HEK293 (cell line): ENCODE results near the gene KLK4.
A peak's percentile ranks its signal among the peaks of the same experiment; 100 is the strongest.

Source experiments
- CTCF ChIA-PET: fragments of 350-600 bp; formaldehyde crosslinking; extraction: SDS; loops from one replicate; lab custom pipeline; 2021; ENCODE audit warnings: antibody characterized with exemption; lab: Yijun Ruan, JAX
- POLR2A ChIA-PET: fragments of 300-600 bp; formaldehyde crosslinking; extraction: SDS; loops from one replicate; lab custom pipeline; 2020; ENCODE audit warnings: antibody characterized with exemption, inconsistent platforms; lab: Yijun Ruan, JAX
- H3K27ac ChIP-seq: fragments of 200-500 bp; sonication (Bioruptor generic); 2 replicates; pipeline ENCODE4 v1.5.1; 2014; ENCODE audit warnings: low read depth, low read length, control low read depth, inconsistent platforms; ENCODE audit errors: extremely low read depth
- H3K36me3 ChIP-seq, 2 experiments: fragments of 200-500 bp in 1 of 2; sonication (Bioruptor generic) in 1 of 2; 1 replicate in 1 of 2; 2 replicates in 1 of 2; pipeline ENCODE4 v1.5.1; 2014 to 2017; ENCODE audit warnings: inconsistent platforms in 2 of 2, low read length in 2 of 2; ENCODE audit not compliant: control insufficient read depth in 2 of 2, insufficient read depth in 1 of 2
- H3K4me1 ChIP-seq: fragments of 200-500 bp; sonication (Bioruptor generic); 2 replicates; pipeline ENCODE4 v1.5.1; 2014; ENCODE audit warnings: mild to moderate bottlenecking, low read length, inconsistent platforms; ENCODE audit not compliant: control insufficient read depth, insufficient read depth
- H3K4me3 ChIP-seq: 2 replicates; pipeline ENCODE4 v1.5.1; 2011; ENCODE audit warnings: low read depth, mild to moderate bottlenecking, control low read depth, low read length, moderate library complexity
- H3K9me3 ChIP-seq: fragments of 200-500 bp; sonication (Bioruptor generic); 2 replicates; pipeline ENCODE4 v1.5.1; 2014; ENCODE audit warnings: low read depth, low read length, inconsistent platforms; ENCODE audit not compliant: control insufficient read depth, insufficient read depth
- KLF1 ChIP-seq: fragments of 450-650 bp; formaldehyde crosslinking; IDR thresholded peaks from 2 replicates; pipeline ENCODE4 v1.5.1; 2016; ENCODE audit warnings: missing biosample characterization, missing genetic modification characterization
- KLF17 ChIP-seq: fragments of 450-650 bp; formaldehyde crosslinking; IDR thresholded peaks from 2 replicates; pipeline ENCODE4 v1.5.1; 2016; ENCODE audit warnings: missing biosample characterization, missing genetic modification characterization
- OVOL3 ChIP-seq: fragments of 450-650 bp; formaldehyde crosslinking; IDR thresholded peaks from 2 replicates; pipeline ENCODE4 v1.5.1; 2016; ENCODE audit warnings: missing biosample characterization, missing genetic modification characterization
- PRDM10 ChIP-seq: fragments of 450-650 bp; formaldehyde crosslinking; IDR thresholded peaks from 2 replicates; pipeline ENCODE4 v1.5.1; 2016; ENCODE audit warnings: missing biosample characterization, missing genetic modification characterization
- ZBTB10 ChIP-seq: fragments of 450-650 bp; formaldehyde crosslinking; IDR thresholded peaks from 2 replicates; pipeline ENCODE4 v1.5.1; 2016; ENCODE audit warnings: missing biosample characterization, missing genetic modification characterization
- ZBTB20 ChIP-seq: fragments of 450-650 bp; formaldehyde crosslinking; IDR thresholded peaks from 2 replicates; pipeline ENCODE4 v1.5.1; 2016; ENCODE audit warnings: missing biosample characterization, missing genetic modification characterization
- ZFP69B ChIP-seq: fragments of 450-650 bp; formaldehyde crosslinking; IDR thresholded peaks from 2 replicates; pipeline ENCODE4 v1.5.1; 2016; ENCODE audit warnings: missing biosample characterization, missing genetic modification characterization
- ZNF169 ChIP-seq: fragments of 450-650 bp; formaldehyde crosslinking; IDR thresholded peaks from 2 replicates; pipeline ENCODE4 v1.5.1; 2016; ENCODE audit warnings: missing biosample characterization, missing genetic modification characterization
- ZNF350 ChIP-seq: fragments of 450-650 bp; formaldehyde crosslinking; IDR thresholded peaks from 2 replicates; pipeline ENCODE4 v1.5.0; 2017; ENCODE audit warnings: missing biosample characterization, mild to moderate bottlenecking, missing genetic modification characterization
- ZNF426 ChIP-seq: fragments of 450-650 bp; formaldehyde crosslinking; IDR thresholded peaks from 2 replicates; pipeline ENCODE4 v1.5.1; 2017; ENCODE audit warnings: missing biosample characterization, missing genetic modification characterization, mild to moderate bottlenecking, inconsistent platforms, moderate library complexity
- ZNF555 ChIP-seq: fragments of 450-650 bp; formaldehyde crosslinking; conservative IDR thresholded peaks from 2 replicates; pipeline ENCODE4 v1.5.1; 2017; ENCODE audit warnings: missing biosample characterization, mild to moderate bottlenecking, missing genetic modification characterization, inconsistent platforms
- ZNF558 ChIP-seq: fragments of 450-650 bp; formaldehyde crosslinking; IDR thresholded peaks from 2 replicates; pipeline ENCODE4 v1.5.1; 2016; ENCODE audit warnings: missing biosample characterization, missing genetic modification characterization
- ZNF600 ChIP-seq: fragments of 450-650 bp; formaldehyde crosslinking; IDR thresholded peaks from 2 replicates; pipeline ENCODE4 v1.5.1; 2016; ENCODE audit warnings: missing biosample characterization, missing genetic modification characterization
- ZNF624 ChIP-seq: fragments of 450-650 bp; formaldehyde crosslinking; IDR thresholded peaks from 2 replicates; pipeline ENCODE4 v1.5.1; 2017; ENCODE audit warnings: missing biosample characterization, missing genetic modification characterization
- ZSCAN16 ChIP-seq: fragments of 450-650 bp; formaldehyde crosslinking; IDR thresholded peaks from 2 replicates; pipeline ENCODE4 v1.5.1; 2016; ENCODE audit warnings: missing biosample characterization, missing genetic modification characterization

KLK4 gene

GRCh38 chr19:50861496-50862286 is 49.5 kb downstream of the KLK4 start:
- H3K9me3 ChIP-seq, result no peaks in the 10 kb centered on the region
- TF ChIP-seq ZNF169 (tag by site-specific recombination) (no peak), ZNF555 (tag by site-specific recombination) (no peak), ZNF624 (no peak), ZNF350 (tag by site-specific recombination) (no peak), ZBTB10 (tag by site-specific recombination) (no peak), ZNF558 (tag by site-specific recombination) (no peak), ZNF600 (tag by site-specific recombination) (no peak)
- ChIA-PET POLR2A (interaction anchor here (1.0 kb wide), 1 partner anchor 57 kb away, joined by 3 read pairs; no protein-coding TSS in a partner anchor), CTCF (interaction anchor here (0.6 to 0.8 kb wide), 2 partner anchors 46 to 155 kb away, joined by 3 to 4 read pairs; no protein-coding TSS in a partner anchor)
- no peak overlapping the region for H3K27ac ChIP-seq
- H3K36me3 ChIP-seq, result no peaks in the 10 kb centered on the region
- H3K4me1 ChIP-seq, result no peaks in the 10 kb centered on the region
- H3K4me3 ChIP-seq, result no peak overlapping the region

- no peak for TF ChIP-seq ZFP69B (tag by site-specific recombination)
- TF ChIP-seq ZSCAN16 (tag by site-specific recombination), result no peak
- TF ChIP-seq PRDM10 (tag by site-specific recombination), result 0 out of 2 replicates have a peak, but pooled peaks have one; percentile 19
- TF ChIP-seq KLF1 (tag by site-specific recombination), result no peak
- TF ChIP-seq KLF17 (tag by site-specific recombination), result no peak
- TF ChIP-seq ZBTB20 (tag by site-specific recombination), result no peak
- no peak for TF ChIP-seq OVOL3 (tag by site-specific recombination)
- no peak for TF ChIP-seq ZNF426 (tag by site-specific recombination)
- H3K9me3 ChIP-seq, result no peaks in the 10 kb centered on the region
- CTCF ChIA-PET, result interaction anchor here (0.6 kb wide), 1 partner anchor 154 kb away, joined by 3 read pairs; no protein-coding TSS in a partner anchor
- H3K27ac ChIP-seq, result no peak overlapping the region
- POLR2A ChIA-PET, result interaction anchor here (1.0 kb wide), 1 partner anchor 56 kb away, joined by 3 read pairs; no protein-coding TSS in a partner anchor
- no peaks in the 10 kb centered on the region for H3K36me3 ChIP-seq
- H3K4me3 ChIP-seq, result no peak overlapping the region
- no peaks in the 10 kb centered on the region for H3K4me1 ChIP-seq
Observed at GRCh38 chr19:50861010-50861409, 50.2 kb downstream of the KLK4 start.
